SK-N-SH (cell line): ENCODE results near the gene NCKAP5. TPM values are rescaled to one million over a fixed set of nuclear protein-coding genes. Genes with fewer than 3 reads are reported as not detected.

Source experiments
- CTCF ChIA-PET: fragments of 300-600, 350-600 bp; formaldehyde crosslinking; extraction: SDS; loops from one replicate; lab custom pipeline; 2021; lab: Yijun Ruan, JAX
- POLR2A ChIA-PET: fragments of 350-600 bp; sonication (Branson Sonifier 250); formaldehyde crosslinking; extraction: SDS; loops from one replicate; lab custom pipeline; 2020; ENCODE audit warnings: antibody characterized with exemption, inconsistent platforms; lab: Yijun Ruan, JAX
- DNase-seq: peaks from one replicate; pipeline ENCODE4 v3.0.0; 2012
- H2AFZ ChIP-seq: fragments of 200-600 bp; sonication (generic); 2 replicates; pipeline ENCODE4 v1.8.1; 2016; ENCODE audit warnings: antibody characterized with exemption, mild to moderate bottlenecking, low read depth
- H3F3A ChIP-seq: fragments of 200-600 bp; sonication (generic); replicated peaks from 2 replicates; pipeline ENCODE3; 2016; ENCODE audit warnings: antibody characterized with exemption, mild to moderate bottlenecking; ENCODE audit not compliant: insufficient read depth
- H3K27ac ChIP-seq, 2 experiments: fragments of 200-500 bp in 1 of 2; fragments of 200-600 bp in 1 of 2; sonication (Bioruptor generic) in 1 of 2; sonication (generic), shearing (Covaris generic) in 1 of 2; 2 replicates each; pipeline versions ENCODE4 v1.5.1 to v1.6.1; 2014 to 2016; ENCODE audit warnings: low read depth in 2 of 2, inconsistent platforms in 1 of 2, low read length in 1 of 2, mild to moderate bottlenecking in 1 of 2, mixed read lengths in 1 of 2
- H3K27me3 ChIP-seq: fragments of 200-600 bp; sonication (generic), shearing (Covaris generic); 2 replicates; pipeline ENCODE4 v1.6.1; 2016; ENCODE audit warnings: mixed run types; ENCODE audit not compliant: insufficient read depth
- H3K36me3 ChIP-seq, 2 experiments: fragments of 200-500 bp in 1 of 2; fragments of 200-600 bp in 1 of 2; sonication (Bioruptor generic) in 1 of 2; sonication (generic) in 1 of 2; replicated peaks in 1 of 2; 2 replicates each; pipeline versions ENCODE3 to v1.5.1; 2014 to 2016; ENCODE audit warnings: low read length in 1 of 2, mild to moderate bottlenecking in 1 of 2; ENCODE audit not compliant: insufficient read depth in 2 of 2, control insufficient read depth in 1 of 2
- H3K4me1 ChIP-seq, 2 experiments: fragments of 200-500 bp in 1 of 2; fragments of 200-600 bp in 1 of 2; sonication (Bioruptor generic) in 1 of 2; sonication (generic), shearing (Covaris generic) in 1 of 2; 2 replicates each; pipeline versions ENCODE4 v1.5.1 to v1.6.1; 2014 to 2016; ENCODE audit warnings: low read depth in 1 of 2, low read length in 1 of 2, mixed run types in 1 of 2; ENCODE audit not compliant: insufficient read depth in 2 of 2, control insufficient read depth in 1 of 2
- H3K4me2 ChIP-seq: fragments of 200-600 bp; sonication (generic), shearing (Covaris generic); 2 replicates; pipeline ENCODE4 v1.6.1; 2017; ENCODE audit warnings: mixed run types
- H3K4me3 ChIP-seq, 2 experiments: fragments of 200-500 bp in 1 of 2; fragments of 200-600 bp in 1 of 2; sonication (Bioruptor generic) in 1 of 2; sonication (generic), shearing (Covaris generic) in 1 of 2; 2 replicates each; pipeline versions ENCODE4 v1.5.1 to v1.8.1; 2014 to 2016; ENCODE audit warnings: low read depth in 2 of 2, inconsistent platforms in 1 of 2, low read length in 1 of 2, mild to moderate bottlenecking in 1 of 2, mixed read lengths in 1 of 2, moderate library complexity in 1 of 2
- H3K79me2 ChIP-seq: fragments of 200-600 bp; sonication (generic); 2 replicates; pipeline ENCODE4 v1.8.1; 2017; ENCODE audit warnings: mild to moderate bottlenecking; ENCODE audit not compliant: insufficient read depth
- H3K9ac ChIP-seq: fragments of 200-600 bp; sonication (generic); 2 replicates; pipeline ENCODE4 v1.6.1; 2017; ENCODE audit warnings: mixed run types
- H3K9me2 ChIP-seq: fragments of 200-600 bp; sonication (generic); 2 replicates; pipeline ENCODE4 v1.6.1; 2017; ENCODE audit warnings: mixed run types
- H3K9me3 ChIP-seq: fragments of 200-600 bp; sonication (generic); 2 replicates; pipeline ENCODE4 v1.6.1; 2017; ENCODE audit warnings: mixed run types, mild to moderate bottlenecking, moderate library complexity
- H4K20me1 ChIP-seq: fragments of 200-600 bp; sonication (generic); 2 replicates; pipeline ENCODE4 v1.6.1; 2017; ENCODE audit warnings: mild to moderate bottlenecking, mixed run types; ENCODE audit not compliant: insufficient read depth
- ELF1 ChIP-seq: IDR thresholded peaks from 2 replicates; pipeline ENCODE4 v1.4.0; 2012
- EZH2phosphoT487 ChIP-seq: fragments of 200-600 bp; sonication (generic); IDR thresholded peaks from 2 replicates; pipeline ENCODE4 v1.6.1; 2017; ENCODE audit warnings: low read depth, mixed run types, mild to moderate bottlenecking, antibody characterized with exemption, moderate library complexity, borderline replicate concordance
- FOXJ3 ChIP-seq: sonication (generic); formaldehyde crosslinking; IDR thresholded peaks from 2 replicates; pipeline ENCODE4 v1.5.1; 2020; ENCODE audit warnings: mild to moderate bottlenecking, missing genetic modification reagents
- FOXM1 ChIP-seq: IDR thresholded peaks from 2 replicates; pipeline ENCODE4 v1.4.0; 2012; ENCODE audit warnings: low read depth, mild to moderate bottlenecking
- GABPA ChIP-seq: IDR thresholded peaks from 2 replicates; pipeline ENCODE4 v1.4.0; 2012; ENCODE audit warnings: low read depth, mild to moderate bottlenecking
- IRF3 ChIP-seq: fragments of 150-350 bp; IDR thresholded peaks from 2 replicates; pipeline ENCODE4 v1.6.1; 2016; ENCODE audit warnings: mild to moderate bottlenecking, low read depth, low read length
- JUND ChIP-seq: IDR thresholded peaks from 2 replicates; pipeline ENCODE4 v1.4.0; 2012
- MAX ChIP-seq: IDR thresholded peaks from 2 replicates; pipeline ENCODE4 v1.4.0; 2012; ENCODE audit warnings: low read depth
- PBX3 ChIP-seq: IDR thresholded peaks from 2 replicates; pipeline ENCODE4; 2012
- RAD21 ChIP-seq: IDR thresholded peaks from 2 replicates; pipeline ENCODE4 v1.6.1; 2012; ENCODE audit warnings: mild to moderate bottlenecking, low read length
- RCOR1 ChIP-seq: fragments of 150-350 bp; IDR thresholded peaks from 2 replicates; pipeline ENCODE4 v1.6.1; 2017; ENCODE audit warnings: antibody characterized with exemption, low read length
- REST ChIP-seq: IDR thresholded peaks from 2 replicates; pipeline ENCODE4 v1.6.1; 2012; ENCODE audit warnings: mild to moderate bottlenecking, low read depth, low read length, moderate library complexity
- RFX5 ChIP-seq: IDR thresholded peaks from 2 replicates; pipeline ENCODE4 v1.6.1; 2012; ENCODE audit warnings: mild to moderate bottlenecking, improper control_type of control experiment, low read length
- RXRA ChIP-seq: IDR thresholded peaks from 2 replicates; pipeline ENCODE4 v1.4.0; 2012; ENCODE audit warnings: low read depth, mild to moderate bottlenecking, borderline replicate concordance
- SIN3A ChIP-seq: IDR thresholded peaks from 2 replicates; pipeline ENCODE4 v1.6.1; 2012; ENCODE audit warnings: low read depth, mild to moderate bottlenecking, low read length, moderate library complexity, borderline replicate concordance
- SMC3 ChIP-seq: IDR thresholded peaks from 2 replicates; pipeline ENCODE4 v1.6.1; 2012; ENCODE audit warnings: low read depth, low read length, improper control_type of control experiment
- TCF12 ChIP-seq: IDR thresholded peaks from 2 replicates; pipeline ENCODE4 v1.4.0; 2012
- USF1 ChIP-seq: IDR thresholded peaks from 2 replicates; pipeline ENCODE4 v1.4.0; 2012; ENCODE audit warnings: low read depth, borderline replicate concordance
- YY1 ChIP-seq: IDR thresholded peaks from 2 replicates; pipeline ENCODE4 v1.4.0; 2012; ENCODE audit warnings: low read depth, mild to moderate bottlenecking
- WGBS: methylation state at CpG from one replicate; pipeline ENCODE4 v1.1.6; 2017; ENCODE audit warnings: low lambda C conversion rate; 5-methylcytosine and 5-hydroxymethylcytosine counted together
- polyA plus RNA-seq, 3 experiments: library from polyadenylated mRNA; depleted of rRNA; stranded (reverse); fragments of >200 nt; gene quantifications; 2 replicates each; pipeline ENCODE4 v1.2.3, GENCODE V29; 2012

The NCKAP5 gene
- polyA plus RNA-seq, 1 of the 3 experiments (the other 2 are of a cell fraction): 0.02 TPM

GRCh38 chr2:133371286-133371685 lies 197.0 kb downstream of the NCKAP5 start:
- no peak overlapping the region for H3K27ac ChIP-seq
- H3K4me1 ChIP-seq: no peaks in the 10 kb centered on the region
- ChIA-PET CTCF (no interaction called here), POLR2A (no interaction called here)
- no peaks in the 10 kb centered on the region for H3K36me3 ChIP-seq
- H4K20me1 ChIP-seq: no peaks in the 10 kb centered on the region
- H3F3A ChIP-seq: no peaks in the 10 kb centered on the region
- no peaks in the 10 kb centered on the region for H3K9me2 ChIP-seq
- no peak overlapping the region for H3K9ac ChIP-seq
- no peak overlapping the region for H3K4me3 ChIP-seq
- no peaks in the 10 kb centered on the region for H3K9me3 ChIP-seq
- DNase-seq: no peak
- WGBS: 64% methylated on average over 3 of the region's 3 CpGs
- no peak overlapping the region for H2AFZ ChIP-seq
- no peak overlapping the region for H3K4me2 ChIP-seq
- H3K79me2 ChIP-seq: no peaks in the 10 kb centered on the region
- TF ChIP-seq SIN3A (no peak), RFX5 (no peak), FOXM1 (no peak), RXRA (no peak), PBX3 (no peak), EZH2phosphoT487 (no peak), JUND (no peak), REST (no peak), TCF12 (no peak), FOXJ3 (CRISPR knock-in tag) (no peak), MAX (no peak), ELF1 (no peak), RAD21 (no peak), IRF3 (no peak), RCOR1 (no peak), SMC3 (no peak), YY1 (no peak), GABPA (no peak), USF1 (no peak)
- no peaks in the 10 kb centered on the region for H3K27me3 ChIP-seq
